ENCODE measurements around the gene FCHSD2. TPM values are rescaled to one million over a fixed set of nuclear protein-coding genes. Genes with fewer than 3 reads are reported as not detected.
"Not testable (repeated sequence)": the region's sequence is repeated elsewhere in the genome, so short reads cannot be mapped to it uniquely, and the experiment has no call there.

FCHSD2 gene
- total RNA-seq, 6 experiments from 2014 or later = 10.8 to 25.9 (median 17.8) TPM

GRCh38 chr11:72863091-72863490, 279.0 kb downstream of the FCHSD2 start:
- no peak overlapping the region for H3K4me3 ChIP-seq
- H3K27me3 ChIP-seq = no peaks in the 10 kb centered on the region
- no peak for ATAC-seq
- no peak for TF ChIP-seq POLR2A (IDR thresholded peaks at IDR 0.05)
- no peak for TF ChIP-seq CTCF (IDR thresholded peaks at IDR 0.05)
- peaks cover 0 to 4% (median 0%) of the 10 kb centered on the region in 4 donors for H3K36me3 ChIP-seq
- no peak for DNase-seq
- no peaks in the 10 kb centered on the region for H3K9me3 ChIP-seq
- no peak overlapping the region for H3K27ac ChIP-seq
- H3K4me1 ChIP-seq = no peaks in the 10 kb centered on the region
- intact Hi-C loops (cut with DNase I) = no loop called here
- WGBS (ENCODE audit: insufficient coverage, low coverage, low lambda C conversion rate, missing lambda C conversion rate) = 45% methylated on average over 1 of the region's 1 CpG

GRCh38 chr11:72860592-72860991, 281.5 kb downstream of the FCHSD2 start:
- H3K4me3 ChIP-seq = no peak overlapping the region
- intact Hi-C loops (cut with DNase I) = no loop called here
- H3K4me1 ChIP-seq = peaks cover 0 to 12% (median 0%) of the 10 kb centered on the region in 4 donors
- no peak for DNase-seq
- no peak overlapping the region for H3K27ac ChIP-seq
- H3K27me3 ChIP-seq = no peaks in the 10 kb centered on the region
- no peak for TF ChIP-seq CTCF (IDR thresholded peaks at IDR 0.05)
- no peak for TF ChIP-seq POLR2A (IDR thresholded peaks at IDR 0.05)
- no peaks in the 10 kb centered on the region for H3K36me3 ChIP-seq
- no peak for ATAC-seq
- 100% methylated on average over 3 of the region's 4 CpGs for WGBS (ENCODE audit: insufficient coverage, low coverage, low lambda C conversion rate, missing lambda C conversion rate)
- no peaks in the 10 kb centered on the region for H3K9me3 ChIP-seq

- 82% methylated on average over 3 of the region's 4 CpGs for WGBS (ENCODE audit: insufficient coverage, low coverage, low lambda C conversion rate, missing lambda C conversion rate)
- Histone ChIP-seq H3K27ac (no peak overlapping the region), H3K4me3 (no peak overlapping the region), H3K36me3 (no peaks in the 10 kb centered on the region), H3K4me1 (peaks cover 0 to 13% (median 0%) of the 10 kb centered on the region in 4 donors), H3K9me3 (no peaks in the 10 kb centered on the region), H3K27me3 (no peaks in the 10 kb centered on the region)
- TF ChIP-seq POLR2A (IDR thresholded peaks at IDR 0.05) = no peak
- no peak for TF ChIP-seq CTCF (IDR thresholded peaks at IDR 0.05)
- DNase-seq (no peak), ATAC-seq (no peak)
- intact Hi-C loops (cut with DNase I) = no loop called here
Observed at GRCh38 chr11:72860010-72860409, 282.1 kb downstream of the FCHSD2 start.

GRCh38 chr11:72859126-72859525, 283.0 kb downstream of the FCHSD2 start:
- TF ChIP-seq CTCF (IDR thresholded peaks at IDR 0.05) (no peak), POLR2A (IDR thresholded peaks at IDR 0.05) (no peak)

GRCh38 chr11:72858267-72858666, 283.9 kb downstream of the FCHSD2 start:
- H3K36me3 ChIP-seq; intact Hi-C loops (cut with DNase I); H3K27ac ChIP-seq; H3K9me3 ChIP-seq; DNase-seq; H3K4me3 ChIP-seq; ATAC-seq; H3K27me3 ChIP-seq: not testable (repeated sequence)
- whole genome bisulfite sequencing (ENCODE audit: insufficient coverage, low coverage, low lambda C conversion rate, missing lambda C conversion rate) = 100% methylated on average over 2 of the region's 2 CpGs
- peaks cover 0 to 13% (median 0%) of the 10 kb centered on the region in 4 donors for H3K4me1 ChIP-seq

More at GRCh38 chr11:72859126-72859525, 283.0 kb downstream of the FCHSD2 start:
- no peak for DNase-seq
- 81% methylated on average over 3 of the region's 3 CpGs for WGBS (ENCODE audit: insufficient coverage, low coverage, low lambda C conversion rate, missing lambda C conversion rate)
- intact Hi-C loops (cut with DNase I) = no loop called here
- no peaks in the 10 kb centered on the region for H3K9me3 ChIP-seq
- ATAC-seq = no peak
- H3K36me3 ChIP-seq = no peaks in the 10 kb centered on the region
- peaks cover 0 to 13% (median 0%) of the 10 kb centered on the region in 4 donors for H3K4me1 ChIP-seq
- H3K4me3 ChIP-seq = no peak overlapping the region
- H3K27me3 ChIP-seq = no peaks in the 10 kb centered on the region
- H3K27ac ChIP-seq = no peak overlapping the region
